MG63 (cell line): ENCODE results near the gene ESRRG. TPM values are rescaled to one million over a fixed set of nuclear protein-coding genes. Genes with fewer than 3 reads are reported as not detected.
"Not testable (repeated sequence)": the region's sequence is repeated elsewhere in the genome, so short reads cannot be mapped to it uniquely, and the experiment has no call there.

Experiments
- DNase-seq: peaks from one replicate; pipeline ENCODE4 v3.0.0-alpha.2; 2020
- H3K27me3 ChIP-seq: fragments of 250-450 bp; sonication (Bioruptor Pico); 2 replicates; pipeline ENCODE4 v1.5.1; 2020; ENCODE audit warnings: mild to moderate bottlenecking, moderate library complexity
- H3K36me3 ChIP-seq: fragments of 250-450 bp; sonication (Bioruptor Pico); 2 replicates; pipeline ENCODE4 v1.5.1; 2020; ENCODE audit warnings: mild to moderate bottlenecking, moderate library complexity
- H3K4me3 ChIP-seq: fragments of 250-450 bp; sonication (Bioruptor Pico); 2 replicates; pipeline ENCODE4 v1.5.1; 2020; ENCODE audit warnings: mild to moderate bottlenecking, moderate library complexity
- H3K9me3 ChIP-seq: fragments of 250-450 bp; sonication (Bioruptor Pico); 2 replicates; pipeline ENCODE4 v1.5.1; 2020; ENCODE audit warnings: mild to moderate bottlenecking, moderate library complexity
- total RNA-seq: library from RNA; depleted of rRNA; stranded (reverse); fragments of >200 nt; shearing (Covaris generic); gene quantifications from 2 replicates; pipeline ENCODE4 v1.2.3, GENCODE V29; 2014; ENCODE audit warnings: low replicate concordance

Gene ESRRG
- total RNA-seq, 1 experiment from 2014 or later: 0.26 TPM

DNA sequence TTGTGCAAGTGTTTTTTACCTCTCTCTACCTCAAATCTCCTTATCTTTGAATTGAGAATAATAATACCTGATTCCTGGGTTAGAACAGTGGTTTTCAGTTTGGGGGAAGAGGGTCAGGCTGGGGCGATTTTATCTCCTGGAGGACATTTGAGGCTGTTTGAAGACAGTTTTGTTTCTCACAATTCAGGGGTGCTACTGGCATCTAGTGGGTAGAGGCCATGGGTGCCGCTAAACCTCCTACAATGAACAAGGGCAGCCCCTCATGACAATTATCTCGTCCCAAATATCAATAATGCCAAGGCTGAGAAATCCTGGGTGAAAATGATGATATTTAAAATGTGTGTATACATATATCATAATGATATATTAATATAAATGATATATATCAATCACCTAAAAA, 160.8 kb downstream of the ESRRG start:
- Histone ChIP-seq H3K4me3 (no peak overlapping the region), H3K9me3 (no peaks in the 10 kb centered on the region), H3K27me3 (no peaks in the 10 kb centered on the region), H3K36me3 (no peaks in the 10 kb centered on the region)
- no peak for DNase-seq

DNA sequence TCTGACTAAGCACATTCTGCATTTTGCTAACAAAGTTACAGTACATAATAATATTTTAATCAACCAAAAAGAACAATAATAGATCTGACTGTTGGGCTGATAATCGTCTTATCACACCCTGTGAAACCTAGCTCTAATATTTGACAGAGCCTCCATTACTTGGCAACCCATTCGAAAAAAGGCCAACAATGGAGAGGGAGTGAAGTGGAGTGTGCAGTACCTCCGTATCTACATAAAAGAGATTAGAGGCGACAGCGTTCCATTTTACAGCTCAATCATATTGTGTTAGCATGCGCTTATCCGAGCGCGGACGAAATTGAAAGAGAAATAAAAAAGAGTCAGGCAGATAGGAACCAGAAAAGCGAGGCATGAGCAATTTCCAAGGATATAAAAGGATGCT, 162.7 kb downstream of the ESRRG start:
- Histone ChIP-seq H3K9me3 (no peaks in the 10 kb centered on the region), H3K4me3 (no peak overlapping the region), H3K36me3 (no peaks in the 10 kb centered on the region), H3K27me3 (no peaks in the 10 kb centered on the region)
- no peak for DNase-seq

GRCh38 chr1:216559359-216559758, 163.9 kb downstream of the ESRRG start:
- Histone ChIP-seq H3K27me3 (no peaks in the 10 kb centered on the region), H3K36me3 (no peaks in the 10 kb centered on the region), H3K9me3 (no peaks in the 10 kb centered on the region), H3K4me3 (no peak overlapping the region)
- DNase-seq: no peak

- no peak overlapping the region for H3K4me3 ChIP-seq
- no peaks in the 10 kb centered on the region for H3K27me3 ChIP-seq
- no peaks in the 10 kb centered on the region for H3K36me3 ChIP-seq
- DNase-seq: no peak
- no peaks in the 10 kb centered on the region for H3K9me3 ChIP-seq
Observed at GRCh38 chr1:216555653-216556052, 167.6 kb downstream of the ESRRG start.

GRCh38 chr1:216554934-216555333, 168.3 kb downstream of the ESRRG start:
- Histone ChIP-seq H3K4me3 (no peak overlapping the region), H3K9me3 (no peaks in the 10 kb centered on the region), H3K36me3 (no peaks in the 10 kb centered on the region), H3K27me3 (no peaks in the 10 kb centered on the region)
- no peak for DNase-seq

GRCh38 chr1:216553766-216554165, 169.5 kb downstream of the ESRRG start:
- Histone ChIP-seq H3K27me3 (no peaks in the 10 kb centered on the region), H3K36me3 (no peaks in the 10 kb centered on the region), H3K9me3 (no peaks in the 10 kb centered on the region), H3K4me3 (no peak overlapping the region)
- DNase-seq: no peak

- no peaks in the 10 kb centered on the region for H3K27me3 ChIP-seq
- H3K9me3 ChIP-seq: no peaks in the 10 kb centered on the region
- no peaks in the 10 kb centered on the region for H3K36me3 ChIP-seq
- DNase-seq: no peak
- H3K4me3 ChIP-seq: no peak overlapping the region
Observed at GRCh38 chr1:216553040-216553439, 170.2 kb downstream of the ESRRG start.

GRCh38 chr1:216549796-216550195, 173.4 kb downstream of the ESRRG start:
- Histone ChIP-seq H3K9me3 (no peaks in the 10 kb centered on the region), H3K27me3 (no peaks in the 10 kb centered on the region), H3K36me3 (no peaks in the 10 kb centered on the region), H3K4me3 (no peak overlapping the region)
- DNase-seq: no peak

DNA sequence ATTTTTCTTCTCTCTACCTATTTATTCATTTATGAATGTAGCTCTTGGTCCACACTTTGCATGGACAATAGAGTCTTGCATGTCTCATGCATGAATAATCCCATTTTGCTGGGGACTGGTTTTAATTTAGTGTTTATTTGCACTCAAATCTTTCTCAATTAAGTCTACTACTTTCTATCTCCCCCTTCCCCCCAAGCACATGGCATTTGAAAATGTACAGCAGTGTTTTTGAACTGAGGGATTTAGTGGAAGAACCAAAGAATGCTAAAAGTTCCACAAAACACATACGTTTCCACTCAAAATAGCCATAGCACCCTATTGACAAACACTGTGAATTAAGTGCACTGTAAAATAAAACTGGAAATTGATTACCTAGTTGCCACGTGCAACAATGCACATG, 180.5 kb downstream of the ESRRG start:
- no peaks in the 10 kb centered on the region for H3K27me3 ChIP-seq
- H3K9me3 ChIP-seq: no peaks in the 10 kb centered on the region
- no peak for DNase-seq
- no peak overlapping the region for H3K4me3 ChIP-seq
- no peaks in the 10 kb centered on the region for H3K36me3 ChIP-seq

GRCh38 chr1:216542263-216542662, 181.0 kb downstream of the ESRRG start:
- no peaks in the 10 kb centered on the region for H3K36me3 ChIP-seq
- H3K9me3 ChIP-seq: no peaks in the 10 kb centered on the region
- H3K4me3 ChIP-seq: no peak overlapping the region
- H3K27me3 ChIP-seq: no peaks in the 10 kb centered on the region
- DNase-seq: no peak

DNA sequence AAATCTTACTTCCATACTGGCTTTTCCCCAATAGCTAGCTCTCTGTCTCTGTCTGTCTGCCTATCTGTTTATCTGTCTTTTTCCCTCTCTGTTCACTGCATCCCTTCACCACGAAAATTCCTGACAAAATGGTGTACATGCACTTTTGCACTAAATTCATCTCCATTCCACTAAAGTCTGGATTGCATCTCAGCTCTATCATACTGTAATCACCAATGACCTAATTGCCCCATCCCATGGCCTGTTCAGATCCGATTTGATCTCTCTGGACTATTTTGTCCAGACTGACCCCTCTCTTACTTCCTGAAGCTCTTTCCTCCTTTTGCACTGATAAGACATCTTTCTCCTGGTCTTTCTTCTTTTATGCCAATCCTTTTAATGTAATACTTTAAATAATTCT, 187.5 kb downstream of the ESRRG start:
- no peak overlapping the region for H3K4me3 ChIP-seq
- DNase-seq: no peak
- H3K36me3 ChIP-seq: no peaks in the 10 kb centered on the region
- H3K9me3 ChIP-seq: no peaks in the 10 kb centered on the region
- H3K27me3 ChIP-seq: no peaks in the 10 kb centered on the region

DNA sequence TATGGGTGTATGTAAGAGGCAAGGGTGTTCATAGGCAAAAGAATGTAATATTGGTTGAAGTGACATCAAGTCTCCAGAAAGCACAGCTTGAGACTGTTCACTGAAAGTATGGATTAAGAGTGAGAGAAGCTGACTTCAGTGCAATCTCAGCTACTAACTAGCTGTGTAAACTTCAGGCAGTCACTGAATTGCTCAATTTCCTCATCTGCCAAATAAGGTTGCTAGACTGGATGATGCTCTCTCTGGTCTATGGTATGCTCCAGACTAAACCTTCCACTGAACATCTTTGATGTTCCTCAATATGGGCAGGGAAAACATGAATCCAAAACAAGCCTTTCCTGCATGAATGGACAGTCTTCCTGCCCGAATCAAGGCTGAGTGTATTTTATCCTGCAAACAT, 188.2 kb downstream of the ESRRG start:
- Histone ChIP-seq H3K9me3 (no peaks in the 10 kb centered on the region), H3K36me3 (no peaks in the 10 kb centered on the region), H3K4me3 (no peak overlapping the region), H3K27me3 (no peaks in the 10 kb centered on the region)
- no peak for DNase-seq

- H3K4me3 ChIP-seq: no peak overlapping the region
- H3K9me3 ChIP-seq: no peaks in the 10 kb centered on the region
- no peak for DNase-seq
- H3K27me3 ChIP-seq: no peaks in the 10 kb centered on the region
- H3K36me3 ChIP-seq: no peaks in the 10 kb centered on the region
Observed at GRCh38 chr1:216533776-216534175, 189.5 kb downstream of the ESRRG start.

- DNase-seq: no peak
- Histone ChIP-seq H3K4me3 (no peak overlapping the region), H3K27me3 (no peaks in the 10 kb centered on the region), H3K36me3 (no peaks in the 10 kb centered on the region), H3K9me3 (no peaks in the 10 kb centered on the region)
Observed at GRCh38 chr1:216532251-216532798, 190.9 kb downstream of the ESRRG start.

DNA sequence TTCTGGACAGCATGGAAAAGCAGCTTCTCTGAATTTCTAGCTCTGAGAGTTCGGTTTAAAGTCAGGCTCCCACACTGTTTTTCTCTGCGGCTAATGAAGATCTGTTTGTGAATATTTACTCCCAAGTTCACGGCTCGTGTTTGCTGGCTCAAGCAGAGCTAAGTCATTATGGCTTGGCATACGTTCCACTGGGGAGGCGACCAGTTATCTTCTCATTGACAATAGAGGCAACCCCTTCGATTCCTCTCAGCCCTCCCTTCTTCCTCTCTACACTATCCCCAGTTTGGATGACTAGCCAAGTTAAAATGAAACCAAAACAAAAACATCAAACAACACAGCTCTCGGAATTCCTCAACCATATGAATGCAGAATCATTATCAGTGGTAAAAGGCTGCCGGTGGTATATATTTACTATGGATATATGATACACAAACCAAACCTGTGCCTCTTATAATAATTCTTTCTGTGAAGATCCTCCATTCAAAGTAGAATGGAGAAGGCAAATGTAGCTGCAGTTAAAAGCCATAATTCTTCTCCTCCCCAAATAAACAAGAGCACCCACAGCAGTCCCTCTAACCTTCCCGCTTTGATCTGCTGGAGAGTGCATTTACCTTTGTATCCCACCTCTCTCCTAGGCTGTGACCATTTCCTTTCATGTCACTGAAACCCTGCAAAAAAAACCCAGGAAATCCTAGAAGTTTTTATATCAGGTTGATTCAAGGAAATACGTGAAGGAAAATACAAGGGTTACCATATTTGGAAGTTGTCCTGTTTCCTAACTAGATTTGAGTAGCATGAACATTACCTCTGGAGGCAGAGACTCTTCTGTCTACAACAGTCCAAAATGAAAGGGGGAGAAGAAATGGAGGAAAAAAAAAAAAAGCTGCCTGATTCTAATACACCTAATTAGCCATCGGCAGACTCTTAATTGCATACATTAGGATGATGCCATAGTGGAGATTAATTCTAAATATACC, 191.7 kb downstream of the ESRRG start:
- peak; percentile 48 for DNase-seq
- no peaks in the 10 kb centered on the region for H3K9me3 ChIP-seq

DNA sequence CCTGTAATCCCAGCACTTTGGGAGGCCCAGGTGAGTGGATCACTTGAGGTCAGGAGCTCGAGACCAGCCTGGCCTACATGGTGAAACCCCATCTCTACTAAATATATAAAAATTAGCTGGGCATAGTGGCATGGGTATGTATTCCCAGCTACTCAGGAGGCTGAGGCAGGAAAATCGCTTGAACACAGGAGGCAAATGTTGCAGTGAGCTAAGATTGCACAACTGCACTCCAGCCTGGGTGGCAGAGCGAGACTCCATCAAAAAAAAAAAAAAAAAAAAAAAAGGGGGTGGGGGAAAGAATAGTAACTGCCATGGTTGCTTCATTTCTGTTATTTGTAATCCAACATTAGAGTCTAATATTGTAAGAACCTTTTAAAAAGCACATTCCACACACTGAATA, 193.4 kb downstream of the ESRRG start:
- H3K4me3 ChIP-seq, H3K9me3 ChIP-seq, DNase-seq: not testable (repeated sequence)

More for the DNA sequence above, 191.7 kb downstream of the ESRRG start:
- H3K4me3 ChIP-seq: peak overlapping the region; percentile 55
- H3K27me3 ChIP-seq: no peaks in the 10 kb centered on the region
- no peaks in the 10 kb centered on the region for H3K36me3 ChIP-seq

DNA sequence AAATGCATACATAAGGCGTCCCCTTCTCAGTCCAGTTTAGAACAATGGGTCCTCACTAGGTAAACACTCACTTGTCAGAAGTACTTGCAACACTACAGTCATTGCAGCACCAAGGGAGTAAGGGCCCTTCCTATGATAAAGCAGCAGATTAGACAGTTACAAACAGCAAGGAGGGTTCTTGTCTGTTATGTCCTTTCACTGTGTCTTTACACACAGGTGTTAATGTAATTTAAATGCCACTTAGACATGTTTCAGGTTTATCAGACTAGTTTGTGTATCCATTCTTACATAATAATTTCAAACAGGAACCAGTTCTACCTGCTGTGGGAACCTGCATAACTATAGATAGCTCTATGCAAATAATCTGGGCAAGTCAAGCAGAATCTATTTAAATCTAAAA, 194.4 kb downstream of the ESRRG start:
- Histone ChIP-seq H3K9me3 (no peaks in the 10 kb centered on the region), H3K27me3 (no peaks in the 10 kb centered on the region), H3K36me3 (no peaks in the 10 kb centered on the region), H3K4me3 (no peak overlapping the region)
- no peak for DNase-seq

More for the DNA sequence above, 193.4 kb downstream of the ESRRG start:
- not testable (repeated sequence) for H3K36me3 ChIP-seq, H3K27me3 ChIP-seq
